Measurements from ENCODE around the gene SBF2.

DNA sequence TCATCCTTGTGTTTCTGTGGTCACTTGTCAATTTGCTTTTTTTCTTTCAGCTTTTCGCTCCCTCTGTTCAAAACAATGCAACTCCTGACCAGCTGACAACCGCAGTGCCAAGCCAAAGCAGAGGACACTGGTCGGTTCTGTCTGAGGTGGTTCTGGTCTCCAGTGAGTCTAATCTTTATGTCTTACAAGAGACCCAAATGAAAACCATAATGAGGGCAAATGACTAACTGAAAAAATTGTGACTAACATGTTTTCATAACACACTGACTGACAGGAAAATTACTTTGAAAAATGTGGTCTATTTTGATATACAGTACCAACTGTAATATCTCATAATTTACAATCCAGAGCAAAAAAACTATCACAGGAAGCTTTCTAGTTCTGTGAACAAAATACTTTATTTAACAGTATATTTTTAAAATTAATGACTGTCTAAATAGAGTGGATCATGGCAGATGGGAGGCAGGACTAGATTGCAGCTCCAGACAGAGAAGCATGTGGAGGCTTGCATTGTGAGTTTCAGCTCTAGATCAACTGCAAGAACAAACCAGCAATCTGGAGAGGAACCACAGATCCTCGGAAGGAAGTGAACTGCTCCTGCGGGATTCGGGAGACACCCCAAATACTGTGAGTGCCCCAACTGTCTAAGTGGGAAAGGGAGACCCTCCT is 311.8 kb downstream of the SBF2 start:
- no peak for TF ChIP-seq CTCF (optimal IDR thresholded peaks at IDR 0.05 in 1 of 3, IDR thresholded peaks at IDR 0.05 in 1 of 3, conservative IDR thresholded peaks at IDR 0.05 in 1 of 3; ENCODE audit: extremely low read depth in 1 of 3, insufficient read depth in 2 of 3, low read length in 3 of 3)
- TF ChIP-seq EZH2 (IDR thresholded peaks at IDR 0.05; ENCODE audit: low read length) = no peak

Measured in keratinocyte (primary cell).